Endometrial microvascular endothelial cells (primary cell): ENCODE results near the gene TRAPPC12. TPM values are rescaled to one million over a fixed set of nuclear protein-coding genes. Genes with fewer than 3 reads are reported as not detected.

Source experiments
- in situ Hi-C: cut with HindIII; loops from 2 replicates; pipeline ENCODE4 v1.10.0; 2017; ENCODE audit warnings: low sequenced_read_pairs, low pct_unique_long_range_greater_than_20kb; ENCODE audit errors: inconsistent ontology term
- total RNA-seq: library from RNA; depleted of rRNA; stranded (reverse); fragments of >200 nt; gene quantifications from one replicate; pipeline ENCODE4 v1.2.3, GENCODE V29; 2015; ENCODE audit errors: inconsistent ontology term

TRAPPC12 gene
- total RNA-seq, 1 donor from 2014 or later: 66.1 TPM

GRCh38 chr2:3399829-3400228 lies 20.3 kb downstream of the TRAPPC12 start:
- in situ Hi-C loops: no loop called here

GRCh38 chr2:3403587-3404334 lies 24.3 kb downstream of the TRAPPC12 start:
- in situ Hi-C loops: no loop called here

DNA sequence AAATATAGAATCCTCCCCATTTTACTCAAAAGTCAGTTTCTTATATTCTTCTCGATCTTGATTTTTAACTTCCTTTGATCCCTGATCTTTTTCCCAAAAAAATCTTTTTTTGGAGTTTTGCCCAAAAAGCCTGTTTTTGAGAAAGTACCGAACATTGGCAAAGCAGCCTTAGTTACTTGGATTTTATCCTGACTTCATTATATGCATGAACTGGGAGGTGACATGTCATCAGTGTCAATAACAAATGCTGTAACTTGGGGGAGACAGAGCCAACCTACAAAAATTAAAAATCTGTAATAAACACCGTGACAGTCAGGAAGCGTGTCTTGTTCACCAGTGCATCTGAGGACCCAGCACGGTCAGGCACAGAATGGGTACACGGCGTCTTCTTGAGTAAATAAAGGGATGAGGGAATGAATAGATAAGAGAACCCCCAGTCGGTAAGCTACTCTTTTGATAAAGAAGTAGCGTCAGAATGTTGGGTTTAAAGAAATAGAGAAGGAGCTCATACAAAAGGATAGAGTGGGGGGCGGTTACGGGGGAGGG lies 24.9 kb downstream of the TRAPPC12 start:
- in situ Hi-C loops: no loop called here

GRCh38 chr2:3405307-3405706 lies 25.8 kb downstream of the TRAPPC12 start:
- in situ Hi-C loops: no loop called here

GRCh38 chr2:3405876-3406275 lies 26.4 kb downstream of the TRAPPC12 start:
- in situ Hi-C loops: no loop called here

DNA sequence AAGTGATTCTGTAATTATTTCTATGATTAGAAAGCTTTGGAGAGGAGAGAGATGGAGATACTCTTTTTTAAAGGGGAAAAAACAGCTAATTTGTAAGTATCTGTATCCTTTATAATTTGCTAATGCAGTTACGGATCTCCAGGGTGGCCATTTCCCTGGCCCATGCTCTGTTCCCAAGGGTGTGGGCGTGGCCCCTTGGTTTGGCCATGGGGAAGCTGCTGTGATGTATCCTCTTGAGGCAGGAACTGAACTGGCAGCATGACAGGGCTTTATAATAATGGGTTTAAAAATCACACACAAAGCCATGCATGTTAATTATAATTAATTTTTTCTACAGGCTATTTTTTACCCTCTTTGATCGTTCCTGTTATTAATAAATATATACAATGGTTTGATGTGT lies 27.0 kb downstream of the TRAPPC12 start:
- in situ Hi-C loops: no loop called here

GRCh38 chr2:3408781-3409180 lies 29.3 kb downstream of the TRAPPC12 start:
- in situ Hi-C loops: no loop called here

DNA sequence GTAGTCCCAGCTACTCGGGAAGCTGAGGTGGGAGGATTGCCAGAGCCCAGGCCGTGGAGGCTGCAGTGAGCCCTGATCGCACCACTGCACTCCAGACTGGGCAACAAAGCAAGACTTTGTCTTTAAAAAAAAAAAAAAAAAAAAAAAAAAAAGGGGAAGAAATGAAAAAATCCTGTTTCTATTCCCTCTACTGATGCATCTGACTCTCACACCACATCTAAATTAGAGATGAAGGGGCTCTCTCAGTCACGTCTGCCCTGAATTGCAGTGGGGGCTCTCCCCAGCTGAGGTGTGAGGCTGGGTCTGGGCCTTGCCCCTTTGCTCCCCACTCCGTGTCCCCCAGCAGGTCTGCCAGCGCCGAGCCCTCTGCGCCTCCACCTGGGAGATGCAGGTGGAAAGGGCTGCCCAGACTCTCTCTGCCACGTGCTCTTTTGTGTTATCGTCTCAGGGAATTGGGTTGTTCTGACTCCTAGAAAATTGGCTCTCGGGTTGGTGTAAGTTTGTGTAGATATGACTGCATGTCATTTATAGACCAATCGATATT lies 30.2 kb downstream of the TRAPPC12 start:
- in situ Hi-C loops: no loop called here

- in situ Hi-C loops: no loop called here
Observed at GRCh38 chr2:3411103-3411502, 31.6 kb downstream of the TRAPPC12 start.

DNA sequence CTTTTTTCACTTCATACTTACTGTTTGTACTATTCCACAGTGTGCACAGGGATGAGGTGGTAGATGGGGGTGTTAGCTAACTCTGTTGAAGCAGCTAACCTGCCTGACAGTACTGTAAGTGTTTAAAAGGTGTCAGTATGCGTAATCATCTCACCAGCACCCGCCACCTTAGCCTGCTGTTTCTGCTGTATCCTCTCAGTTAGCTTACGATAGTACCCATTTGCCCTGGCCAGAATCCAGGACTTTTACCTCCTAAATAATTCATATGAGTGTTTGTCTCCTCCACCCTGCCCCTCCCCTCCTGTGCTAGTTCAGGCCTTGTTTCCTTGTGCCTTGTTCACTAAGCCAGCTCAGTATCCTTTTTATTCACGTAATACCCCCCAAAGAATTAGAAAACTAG lies 34.2 kb downstream of the TRAPPC12 start:
- in situ Hi-C loops: no loop called here

DNA sequence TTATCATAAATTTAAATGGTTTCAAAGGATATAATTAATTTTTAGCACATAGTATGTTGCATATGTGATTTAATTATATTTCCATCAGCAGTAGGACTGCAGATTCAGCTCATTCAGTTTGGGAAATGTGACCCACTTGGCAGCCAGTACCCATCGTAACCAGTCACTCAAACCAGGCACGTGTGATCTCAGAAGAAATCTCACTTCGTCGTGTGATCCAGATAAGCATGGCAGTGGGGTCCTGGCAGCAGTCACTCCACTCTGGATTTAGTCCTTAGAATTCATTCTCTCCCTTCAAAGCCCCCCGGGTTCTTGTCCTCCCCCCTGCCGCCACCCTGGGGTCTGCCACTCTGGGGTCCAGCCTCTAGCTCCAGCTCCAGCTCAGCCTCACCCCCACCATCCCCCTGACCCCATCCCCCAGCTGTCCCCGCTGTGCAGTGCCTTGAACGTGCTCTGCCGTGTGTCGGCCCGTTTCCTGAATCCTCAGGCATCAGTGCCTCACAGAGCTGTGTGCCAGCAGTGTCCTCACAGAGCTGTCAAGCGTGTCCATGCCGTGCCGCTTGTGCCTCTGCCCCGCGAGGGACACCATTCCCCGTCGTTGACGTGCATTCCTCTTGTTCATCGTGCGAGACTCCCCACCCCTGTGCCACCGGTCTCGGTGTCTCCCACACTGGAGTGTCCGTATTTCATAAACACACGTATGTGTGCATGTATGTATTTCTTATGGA lies 34.8 kb downstream of the TRAPPC12 start:
- in situ Hi-C loops: no loop called here

- in situ Hi-C loops: no loop called here
Observed at GRCh38 chr2:3418766-3419404, 39.4 kb downstream of the TRAPPC12 start.

DNA sequence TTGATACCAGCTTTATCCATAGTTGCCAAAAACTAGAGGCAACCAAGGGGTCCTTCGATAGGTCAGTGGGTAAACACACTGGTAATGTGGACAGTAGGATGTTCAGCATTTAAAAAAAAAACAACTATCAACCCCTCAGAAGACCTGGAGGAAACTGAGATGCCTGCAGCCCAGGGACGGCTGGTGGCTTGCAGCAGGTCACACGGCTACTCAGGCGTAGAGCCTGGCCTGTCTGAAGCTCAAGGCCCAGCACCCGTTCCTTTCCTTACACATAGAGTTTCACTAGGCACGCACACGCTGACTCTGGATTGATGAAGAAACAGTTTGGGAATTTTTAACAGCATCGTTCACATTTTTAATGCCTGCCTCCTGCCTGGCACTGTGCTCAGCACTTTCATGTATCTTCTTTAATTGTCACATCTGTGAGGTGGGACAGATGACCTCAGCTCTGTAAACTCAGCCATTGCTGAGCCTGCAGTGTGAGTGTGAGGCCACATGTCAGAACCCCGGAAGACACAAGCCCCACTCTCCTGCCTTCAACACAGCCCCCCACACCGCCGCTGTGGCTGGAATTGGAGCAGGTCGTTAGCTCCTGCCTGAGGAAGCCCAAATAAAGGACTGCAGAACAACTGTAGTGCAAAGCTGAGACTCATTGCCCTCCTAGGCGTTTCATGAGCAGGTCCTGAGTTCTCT lies 40.7 kb downstream of the TRAPPC12 start:
- in situ Hi-C loops: no loop called here

DNA sequence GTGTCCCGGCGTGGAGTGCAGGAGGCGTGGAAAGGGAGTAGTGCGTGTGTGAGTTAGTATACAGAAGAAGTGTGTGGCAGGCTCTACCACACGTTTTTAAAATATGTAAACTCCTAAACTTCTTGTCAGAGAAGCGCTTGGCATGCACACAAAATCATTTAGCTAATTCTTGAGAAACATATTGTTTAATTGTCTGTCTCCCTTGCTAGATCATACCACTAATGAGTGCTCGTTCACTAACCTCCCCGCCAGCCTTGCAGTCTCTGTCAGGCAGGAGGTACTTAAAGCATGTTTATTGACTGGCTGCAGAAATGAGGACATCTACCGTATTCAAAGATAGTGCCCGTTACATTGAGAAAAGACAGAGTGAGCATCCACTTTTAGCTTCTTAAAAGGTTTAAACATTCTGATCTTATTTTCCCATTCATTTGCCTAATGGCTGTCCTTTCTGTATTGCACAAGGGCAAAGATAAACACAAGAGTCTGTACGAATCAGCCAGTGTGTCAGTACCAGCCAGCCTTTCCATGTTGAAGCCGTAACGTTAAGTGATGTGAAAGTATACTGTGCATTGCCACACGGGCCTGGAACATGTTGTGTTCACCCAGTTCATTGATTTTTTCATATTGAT lies 41.4 kb downstream of the TRAPPC12 start:
- in situ Hi-C loops: no loop called here

DNA sequence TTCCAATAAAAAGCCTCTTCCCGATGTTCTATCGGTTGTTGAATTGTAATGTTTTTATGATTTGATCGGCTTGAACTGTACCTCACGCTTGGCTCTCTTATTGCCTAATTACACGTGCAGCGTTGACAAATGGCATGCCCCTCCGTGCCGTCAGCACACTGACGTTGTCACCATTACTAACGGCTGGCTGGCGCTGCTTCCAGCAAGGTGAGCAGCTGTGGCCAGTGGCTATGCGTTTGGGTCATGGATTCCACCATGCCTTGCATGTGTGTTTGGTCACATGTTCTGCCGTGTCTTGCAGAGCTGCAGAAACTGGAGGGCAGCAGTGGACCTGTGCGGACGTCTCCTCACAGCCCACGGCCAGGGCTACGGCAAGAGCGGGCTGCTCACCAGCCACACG lies 42.1 kb downstream of the TRAPPC12 start:
- in situ Hi-C loops: no loop called here

DNA sequence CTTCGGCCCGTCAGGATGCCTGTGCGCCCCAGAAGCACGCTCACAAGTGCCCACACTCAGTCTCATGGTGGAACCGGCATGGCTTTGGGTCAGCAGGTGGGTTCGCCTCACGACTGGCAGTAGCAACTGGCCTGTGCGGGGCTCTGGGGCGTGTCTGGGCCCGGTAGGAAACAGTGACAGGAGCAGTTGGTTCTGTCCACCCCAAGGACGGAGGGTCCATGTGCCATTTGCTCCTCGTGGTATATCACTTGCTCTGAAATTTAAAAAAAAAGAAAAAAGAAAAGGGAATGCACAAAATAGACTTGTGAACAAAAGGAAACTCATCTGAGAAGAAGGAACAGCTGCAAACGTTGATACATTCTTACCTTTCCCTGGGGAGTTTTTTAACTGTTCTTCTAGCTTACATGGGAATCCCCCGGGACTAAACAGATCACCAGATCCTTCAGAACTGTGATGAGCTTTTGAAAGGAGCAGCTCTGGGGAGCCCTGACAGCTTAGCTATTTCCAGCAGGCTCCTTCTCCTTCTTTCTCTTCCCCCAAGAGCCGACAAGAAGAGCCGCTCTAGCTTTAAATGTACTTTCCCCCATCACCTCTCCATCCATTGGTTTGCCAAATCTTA lies 42.8 kb downstream of the TRAPPC12 start:
- in situ Hi-C loops: no loop called here

DNA sequence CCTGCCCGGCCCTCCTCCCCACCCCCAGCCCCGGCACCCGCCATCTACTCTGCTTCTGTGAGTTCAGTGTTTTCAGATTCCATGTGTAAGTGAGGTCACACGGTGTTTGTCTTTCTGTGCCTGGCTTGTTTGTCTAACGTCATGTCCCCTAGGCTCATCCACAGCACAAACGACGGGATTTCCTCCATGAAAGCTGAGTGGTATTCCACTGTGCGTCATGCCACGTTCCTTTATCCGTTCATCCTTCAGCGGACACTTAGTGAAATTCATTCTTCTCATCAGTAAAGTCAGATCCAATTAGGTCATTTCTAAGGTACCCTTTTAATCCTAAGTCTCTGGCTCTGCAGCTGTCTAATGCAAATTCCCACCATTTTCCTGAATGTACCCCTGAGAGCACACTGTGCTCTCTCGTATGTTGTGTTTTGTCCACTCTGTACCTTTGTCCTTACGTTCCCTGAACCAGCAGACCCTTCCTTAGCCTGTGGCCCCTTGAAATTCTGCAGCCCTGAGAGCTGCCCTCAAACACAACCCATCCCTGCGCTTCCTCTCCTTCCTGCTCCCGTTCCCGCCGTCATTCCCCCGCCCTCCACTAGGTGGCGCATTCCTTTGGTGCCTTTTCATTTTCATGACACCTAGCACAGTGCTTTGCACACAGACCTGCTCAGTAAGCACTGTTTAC lies 44.1 kb downstream of the TRAPPC12 start:
- in situ Hi-C loops: no loop called here
